GM21619 (cell line): ENCODE measurements around the gene GPC6.

Experiments
- ATAC-seq: cut with Tn5 transposase; IDR thresholded peaks from one replicate; pipeline ENCODE4 v1.9.1; 2021; ENCODE audit not compliant: unreplicated experiment

Gene GPC6

DNA sequence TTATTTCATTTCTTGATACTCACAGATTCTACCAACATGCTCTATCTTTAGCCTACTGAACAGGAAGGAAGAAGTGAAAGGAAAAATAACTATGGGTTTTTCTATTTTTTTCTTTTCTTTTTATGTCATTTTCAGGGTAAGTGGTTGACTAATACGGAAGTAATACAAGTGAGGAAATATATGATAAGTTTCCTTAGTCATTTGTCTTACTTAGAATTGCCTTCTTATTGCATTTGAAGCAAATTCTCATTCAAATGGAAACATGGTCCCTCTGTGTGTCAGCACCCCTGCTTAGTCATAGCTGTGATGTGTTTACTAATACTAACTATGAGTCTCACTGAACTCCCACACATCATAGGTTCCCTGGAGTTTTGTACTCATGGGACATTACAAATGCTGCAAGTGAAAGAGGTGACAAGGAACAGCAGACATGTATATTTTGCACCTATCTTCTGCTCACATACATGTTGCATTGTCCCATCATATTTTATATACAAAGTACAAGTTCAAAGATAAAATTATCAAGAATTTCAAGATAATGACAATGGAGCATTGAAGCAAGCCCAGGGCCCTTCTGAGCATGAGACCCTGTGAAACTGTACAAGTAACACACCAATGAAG is 1192.8 kb downstream of the GPC6 start:
- peak; percentile 67 for ATAC-seq

DNA sequence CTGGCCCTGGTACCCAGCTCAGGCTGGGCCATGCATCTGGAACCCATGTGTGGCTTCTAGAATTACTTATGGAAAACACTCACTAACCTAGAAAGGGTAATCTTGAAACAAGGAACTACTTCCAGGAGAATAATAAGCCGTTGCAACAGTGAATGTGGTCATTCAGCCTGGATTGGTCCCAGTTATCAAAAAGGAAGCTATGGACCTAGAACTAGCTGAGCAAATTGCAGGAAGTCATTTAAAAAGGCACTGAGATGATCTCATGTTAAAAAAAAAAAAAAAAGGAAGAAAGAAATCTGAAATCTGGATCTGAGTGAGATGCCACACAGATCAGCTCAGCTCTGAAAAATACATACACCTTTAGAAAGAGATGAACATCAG is 1193.3 kb downstream of the GPC6 start:
- no peak for ATAC-seq

- no peak for ATAC-seq
Observed at GRCh38 chr13:94427313-94427953, 1200.8 kb downstream of the GPC6 start.

DNA sequence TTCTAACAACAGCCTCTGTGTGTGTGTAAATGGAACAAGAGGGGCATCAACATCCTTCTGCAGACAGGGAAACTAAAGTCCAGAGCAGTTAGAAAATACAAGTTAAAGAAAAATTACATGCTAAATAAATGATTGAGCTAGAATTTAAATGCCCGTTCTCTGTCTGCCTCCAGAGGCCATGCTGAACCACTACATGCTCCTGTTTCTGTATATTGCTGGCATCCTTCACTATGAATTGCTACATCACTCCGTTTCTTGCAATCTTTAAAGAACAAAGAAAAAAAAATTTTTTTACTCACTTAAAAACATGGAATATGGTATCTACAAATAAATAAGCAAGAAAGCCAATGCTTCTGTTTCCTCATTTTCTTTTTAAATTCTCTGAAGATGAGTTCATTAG is 1205.0 kb downstream of the GPC6 start:
- ATAC-seq: no peak

DNA sequence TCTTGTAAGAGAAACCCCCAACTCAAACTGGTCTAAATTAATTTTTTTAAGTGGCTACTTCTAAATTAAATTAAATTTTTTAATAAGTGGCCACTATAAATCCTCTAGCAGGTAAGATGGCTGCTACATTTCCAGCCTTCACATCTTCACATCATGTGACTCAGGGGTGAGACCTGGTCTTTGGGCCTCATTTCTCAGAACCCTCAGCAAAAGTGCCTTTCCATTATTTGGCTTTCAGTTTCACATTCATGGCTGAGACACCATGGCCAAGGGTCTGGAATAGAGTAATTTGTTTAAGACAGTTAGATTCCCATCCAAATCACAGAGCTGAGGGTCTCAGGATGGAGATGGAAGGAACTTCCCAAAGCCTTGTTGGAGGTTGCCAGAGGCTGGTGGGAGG is 1205.4 kb downstream of the GPC6 start:
- no peak for ATAC-seq

GRCh38 chr13:94433055-94433961 is 1206.7 kb downstream of the GPC6 start:
- ATAC-seq: peak; percentile 79

- ATAC-seq: peak; percentile 44
Observed at GRCh38 chr13:94435604-94436226, 1209.1 kb downstream of the GPC6 start.

DNA sequence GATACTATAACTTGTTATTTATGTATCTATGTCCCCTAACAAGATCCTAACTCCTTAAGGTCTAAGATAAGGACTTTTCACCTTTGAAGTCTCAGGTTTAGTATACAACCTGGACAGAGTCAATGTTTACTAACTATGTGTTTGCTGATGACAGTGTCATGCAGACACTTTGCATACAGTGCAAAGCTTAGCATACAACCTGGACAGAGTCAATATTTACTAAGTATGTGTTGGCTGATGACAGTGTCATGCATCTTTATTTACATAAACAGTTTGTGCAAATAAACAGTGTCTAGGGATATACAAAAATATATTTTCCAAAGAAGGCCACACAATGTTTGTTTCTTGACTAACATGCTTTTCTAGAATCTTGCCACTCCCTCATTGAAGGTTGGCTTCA is 1218.2 kb downstream of the GPC6 start:
- no peak for ATAC-seq

- no peak for ATAC-seq
Observed at GRCh38 chr13:94454334-94454733, 1227.7 kb downstream of the GPC6 start.

GRCh38 chr13:94454906-94455305 is 1228.3 kb downstream of the GPC6 start:
- ATAC-seq: no peak

DNA sequence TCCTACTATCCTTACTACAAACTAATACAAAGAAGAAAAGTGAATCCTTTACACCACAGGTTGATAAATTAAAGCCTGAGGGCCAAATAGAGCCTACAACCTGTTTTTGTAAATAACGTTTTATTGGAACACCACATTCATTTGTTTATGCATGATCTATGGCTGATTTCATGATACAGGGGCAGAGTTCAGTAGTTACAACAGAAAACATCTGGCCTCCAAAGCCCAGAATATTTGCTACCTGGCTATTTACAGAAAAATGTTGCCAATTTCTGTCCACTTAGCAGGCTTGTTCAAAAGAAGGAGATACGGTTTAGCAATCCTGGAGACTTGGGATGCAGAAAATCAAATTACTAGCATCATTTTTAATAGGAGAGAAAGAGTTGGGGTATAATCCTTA is 1228.8 kb downstream of the GPC6 start:
- no peak for ATAC-seq
